ENCODE data around the gene LDHD.

The LDHD gene

DNA sequence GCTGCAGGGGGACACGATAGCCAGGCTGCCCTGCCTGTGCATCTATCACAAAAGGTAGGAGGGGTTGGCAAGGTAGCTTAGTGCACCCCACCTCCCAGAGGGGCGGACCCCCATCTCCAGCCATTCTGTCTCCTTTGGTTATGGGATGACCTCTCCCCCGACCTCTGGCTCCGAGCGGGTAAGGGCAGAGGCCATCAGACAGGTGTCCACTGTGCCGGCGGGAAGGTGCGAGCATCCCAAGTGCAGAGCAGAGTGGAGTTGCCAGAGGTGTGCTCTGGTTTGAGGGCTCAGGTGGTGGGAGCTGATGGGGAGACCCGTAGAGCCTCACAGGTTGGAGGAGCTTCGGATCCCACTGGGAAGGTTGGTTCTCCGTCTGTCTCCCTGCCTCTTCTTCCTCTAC is 11.7 kb downstream of the LDHD start:
- TF ChIP-seq, protein P1, sequence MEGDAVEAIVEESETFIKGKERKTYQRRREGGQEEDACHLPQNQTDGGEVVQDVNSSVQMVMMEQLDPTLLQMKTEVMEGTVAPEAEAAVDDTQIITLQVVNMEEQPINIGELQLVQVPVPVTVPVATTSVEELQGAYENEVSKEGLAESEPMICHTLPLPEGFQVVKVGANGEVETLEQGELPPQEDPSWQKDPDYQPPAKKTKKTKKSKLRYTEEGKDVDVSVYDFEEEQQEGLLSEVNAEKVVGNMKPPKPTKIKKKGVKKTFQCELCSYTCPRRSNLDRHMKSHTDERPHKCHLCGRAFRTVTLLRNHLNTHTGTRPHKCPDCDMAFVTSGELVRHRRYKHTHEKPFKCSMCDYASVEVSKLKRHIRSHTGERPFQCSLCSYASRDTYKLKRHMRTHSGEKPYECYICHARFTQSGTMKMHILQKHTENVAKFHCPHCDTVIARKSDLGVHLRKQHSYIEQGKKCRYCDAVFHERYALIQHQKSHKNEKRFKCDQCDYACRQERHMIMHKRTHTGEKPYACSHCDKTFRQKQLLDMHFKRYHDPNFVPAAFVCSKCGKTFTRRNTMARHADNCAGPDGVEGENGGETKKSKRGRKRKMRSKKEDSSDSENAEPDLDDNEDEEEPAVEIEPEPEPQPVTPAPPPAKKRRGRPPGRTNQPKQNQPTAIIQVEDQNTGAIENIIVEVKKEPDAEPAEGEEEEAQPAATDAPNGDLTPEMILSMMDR (IDR thresholded peaks at IDR 0.05): no peak
- H3K9me3 ChIP-seq: no peaks in the 10 kb centered on the region
- H3K27ac ChIP-seq: peak overlapping the region; percentile 79
- H3K36me3 ChIP-seq: no peaks in the 10 kb centered on the region
- no peak overlapping the region for H3K4me3 ChIP-seq (ENCODE audit: low read depth in 1 of 2, low read length in 1 of 2)
- H3K4me1 ChIP-seq (ENCODE audit: control insufficient read depth in 1 of 2, insufficient read depth in 1 of 2, low read depth in 1 of 2, low read length in 1 of 2): peaks cover 56 to 59% of the 10 kb centered on the region in 2 experiments
- H3K27me3 ChIP-seq: no peaks in the 10 kb centered on the region

DNA sequence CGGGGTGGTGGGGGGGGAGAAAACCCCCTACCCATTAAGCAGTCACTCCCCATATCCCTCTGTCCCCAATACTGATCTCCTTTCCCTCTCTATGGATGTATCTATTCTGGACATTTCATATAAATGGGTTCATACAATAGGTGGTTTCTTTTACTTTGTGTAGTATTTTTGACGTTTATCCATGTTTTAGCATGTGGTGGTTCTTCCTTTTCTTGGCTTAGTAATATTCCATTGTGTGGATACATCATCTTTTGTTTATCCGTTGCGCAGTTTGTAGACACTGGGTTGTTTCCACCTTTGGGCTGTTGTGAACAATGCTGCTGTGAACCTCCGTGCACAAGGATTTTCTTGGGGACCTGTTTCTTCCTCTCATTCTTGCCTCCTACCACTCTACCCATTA is 12.6 kb downstream of the LDHD start:
- Histone ChIP-seq H3K4me3 (ENCODE audit: low read depth in 1 of 2, low read length in 1 of 2) (no peak overlapping the region), H3K4me1 (ENCODE audit: control insufficient read depth in 1 of 2, insufficient read depth in 1 of 2, low read depth in 1 of 2, low read length in 1 of 2) (peaks cover 56 to 59% of the 10 kb centered on the region in 2 experiments), H3K27ac (peak overlapping the region; percentile 79), H3K27me3 (no peaks in the 10 kb centered on the region), H3K36me3 (no peaks in the 10 kb centered on the region), H3K9me3 (no peaks in the 10 kb centered on the region)
- TF ChIP-seq, protein P1 (IDR thresholded peaks at IDR 0.05): no peak

DNA sequence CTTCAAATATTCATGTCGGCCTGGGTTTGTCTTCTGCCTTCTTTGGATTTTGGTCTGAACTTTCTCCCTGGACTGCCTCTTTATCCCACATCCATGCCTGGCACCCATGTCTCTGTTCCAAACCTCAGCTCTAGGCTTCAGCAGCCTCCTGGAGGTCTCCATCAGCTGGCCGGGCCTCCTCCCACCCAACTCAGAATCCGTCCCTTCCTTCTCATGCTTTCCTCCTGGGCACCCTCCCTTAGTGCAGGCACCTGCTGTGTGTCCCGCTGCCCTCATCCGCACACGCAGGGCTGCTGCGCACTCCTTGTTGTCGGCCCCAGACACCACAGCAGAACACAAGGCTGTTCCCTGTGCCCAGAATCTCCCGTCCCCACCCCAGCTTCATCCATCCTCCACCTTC is 14.0 kb downstream of the LDHD start:
- Histone ChIP-seq H3K27ac (no peak overlapping the region), H3K4me3 (ENCODE audit: low read depth in 1 of 2, low read length in 1 of 2) (no peak overlapping the region), H3K9me3 (no peaks in the 10 kb centered on the region), H3K27me3 (no peaks in the 10 kb centered on the region), H3K36me3 (no peaks in the 10 kb centered on the region), H3K4me1 (ENCODE audit: control insufficient read depth in 1 of 2, insufficient read depth in 1 of 2, low read depth in 1 of 2, low read length in 1 of 2) (peaks cover 50 to 53% of the 10 kb centered on the region in 2 experiments)
- TF ChIP-seq, protein P1 (IDR thresholded peaks at IDR 0.05): no peak

DNA sequence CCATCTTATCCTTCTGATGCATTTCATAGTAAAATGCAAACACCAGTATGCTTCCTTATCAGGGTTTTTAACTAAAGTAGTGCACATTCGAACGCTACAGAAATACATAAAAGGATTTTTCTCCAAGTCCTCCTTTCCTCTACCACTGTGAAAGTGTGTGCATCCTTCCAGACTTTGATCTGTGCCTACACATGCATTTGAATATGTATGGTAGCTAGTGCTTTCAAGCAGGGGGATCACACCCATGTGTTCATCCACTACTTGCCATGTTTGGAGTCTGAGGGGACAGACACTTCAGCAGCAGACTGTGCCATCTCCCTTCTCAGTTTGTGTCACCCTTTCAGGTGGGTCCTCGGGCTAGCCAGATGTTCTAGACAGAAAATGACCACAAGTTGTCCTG is 14.9 kb downstream of the LDHD start:
- TF ChIP-seq, protein P1 (IDR thresholded peaks at IDR 0.05): no peak
- Histone ChIP-seq H3K4me1 (ENCODE audit: control insufficient read depth in 1 of 2, insufficient read depth in 1 of 2, low read depth in 1 of 2, low read length in 1 of 2) (peaks cover 49 to 50% of the 10 kb centered on the region in 2 experiments), H3K27me3 (no peaks in the 10 kb centered on the region), H3K36me3 (no peaks in the 10 kb centered on the region), H3K4me3 (ENCODE audit: low read depth in 1 of 2, low read length in 1 of 2) (no peak overlapping the region), H3K27ac (no peak overlapping the region), H3K9me3 (no peaks in the 10 kb centered on the region)

GRCh38 chr16:75100603-75100990 is 16.0 kb downstream of the LDHD start:
- Histone ChIP-seq H3K4me1 (ENCODE audit: control insufficient read depth in 1 of 2, insufficient read depth in 1 of 2, low read depth in 1 of 2, low read length in 1 of 2) (peaks cover 38 to 40% of the 10 kb centered on the region in 2 experiments), H3K4me3 (ENCODE audit: low read depth in 1 of 2, low read length in 1 of 2) (no peak overlapping the region), H3K27ac (no peak overlapping the region), H3K36me3 (no peaks in the 10 kb centered on the region), H3K27me3 (no peaks in the 10 kb centered on the region), H3K9me3 (no peaks in the 10 kb centered on the region)
- TF ChIP-seq, protein P1 (IDR thresholded peaks at IDR 0.05): no peak

All from neutrophil (primary cell).